ENCODE results near the gene TMEM145.

TMEM145 gene

GRCh38 chr19:42366673-42367072 is 53.6 kb downstream of the TMEM145 start:
- Histone ChIP-seq H3K4me2 (ENCODE audit: low read length, poor library complexity, severe bottlenecking) (no peak overlapping the region), H3K9ac (ENCODE audit: low read length) (no peak overlapping the region), H3K23ac (ENCODE audit: low read length in 2 of 2) (no peak overlapping the region), H2BK15ac (ENCODE audit: low read depth, poor library complexity, severe bottlenecking) (no peak overlapping the region), H4K91ac (ENCODE audit: low read length) (no peak overlapping the region), H2BK5ac (ENCODE audit: low read depth, low read length, poor library complexity, severe bottlenecking) (no peak overlapping the region), H2BK120ac (ENCODE audit: low read depth, low read length) (no peak overlapping the region), H3K4ac (ENCODE audit: low read depth in 1 of 2, low read length in 2 of 2) (no peak overlapping the region), H3K9me3 (ENCODE audit: control insufficient read depth, low read length) (peaks cover 7% of the 10 kb centered on the region), H3K18ac (ENCODE audit: low read depth in 1 of 2, low read length in 2 of 2) (no peak overlapping the region), H3K4me1 (ENCODE audit: control insufficient read depth, insufficient read depth, low read depth, low read length) (peaks cover 8% of the 10 kb centered on the region), H3K4me3 (ENCODE audit: insufficient read depth in 1 of 2, low read depth in 1 of 2, low read length in 2 of 2) (no peak overlapping the region), H3K27ac (ENCODE audit: low read length, poor library complexity, severe bottlenecking) (no peak overlapping the region), H3K27me3 (ENCODE audit: control insufficient read depth in 1 of 2, insufficient read depth in 1 of 2, low read length in 2 of 2) (no peaks in the 10 kb centered on the region), H3K14ac (ENCODE audit: low read length in 2 of 2) (no peak overlapping the region), H2BK12ac (ENCODE audit: low read length in 2 of 2) (no peak overlapping the region), H4K8ac (ENCODE audit: low read length) (no peak overlapping the region), H3K79me1 (replicated peaks; ENCODE audit: low read length, poor library complexity, severe bottlenecking) (no peaks in the 10 kb centered on the region), H3K36me3 (ENCODE audit: control insufficient read depth in 1 of 2, insufficient read depth in 2 of 2, low read depth in 1 of 2, low read length in 2 of 2) (peaks cover 36 to 58% of the 10 kb centered on the region in 2 experiments), H2AFZ (ENCODE audit: low read depth, low read length) (no peak overlapping the region), H2AK5ac (ENCODE audit: low read length, severe bottlenecking) (no peak overlapping the region)
- 100% methylated on average over 1 of the region's 1 CpG for WGBS
- no peak for DNase-seq

DNA sequence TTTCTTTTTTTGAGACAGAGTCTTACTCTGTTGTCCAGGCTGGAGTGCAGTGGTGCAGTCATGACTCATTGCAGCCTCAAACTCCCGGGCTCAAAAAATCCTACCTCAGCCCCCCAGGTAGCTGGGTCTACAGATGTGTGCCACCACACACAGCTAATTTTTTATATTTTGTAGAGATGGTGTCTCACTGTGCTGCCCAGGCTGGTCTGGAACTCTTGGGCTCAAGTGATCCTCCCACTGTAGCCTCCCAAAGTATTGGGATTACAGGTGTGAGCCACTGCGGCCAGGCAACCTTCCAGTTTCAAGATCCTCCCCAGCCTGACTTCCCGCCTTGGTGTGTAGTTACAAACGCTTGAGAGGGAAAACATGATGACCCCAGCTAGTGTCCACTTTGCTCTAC is 54.8 kb downstream of the TMEM145 start:
- H2BK5ac ChIP-seq (ENCODE audit: low read depth, low read length, poor library complexity, severe bottlenecking), result no peak overlapping the region

DNA sequence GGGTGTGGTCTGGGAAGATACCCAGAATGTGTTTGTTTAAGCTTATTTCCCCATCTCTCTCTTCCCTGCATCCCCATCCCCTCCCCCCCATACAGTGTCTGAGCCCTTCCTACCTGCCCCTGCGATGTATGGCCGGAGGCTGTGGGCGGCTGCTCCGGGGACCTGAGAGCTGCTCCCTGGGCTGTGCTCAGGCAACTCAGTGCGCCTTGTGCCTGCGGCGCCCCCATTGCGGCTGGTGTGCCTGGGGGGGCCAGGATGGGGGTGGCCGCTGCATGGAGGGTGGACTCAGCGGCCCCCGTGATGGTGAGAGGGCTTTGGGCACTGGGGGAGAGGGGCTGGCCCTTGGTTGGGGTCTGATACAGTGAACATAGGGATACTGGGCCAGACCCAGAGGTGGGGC is 55.3 kb downstream of the TMEM145 start:
- peaks cover 6% of the 10 kb centered on the region for H3K9me3 ChIP-seq (ENCODE audit: control insufficient read depth, low read length)
- H2BK120ac ChIP-seq (ENCODE audit: low read depth, low read length), result no peak overlapping the region
- H3K4me3 ChIP-seq (ENCODE audit: insufficient read depth in 1 of 2, low read depth in 1 of 2, low read length in 2 of 2), result no peak overlapping the region
- H3K79me1 ChIP-seq (replicated peaks; ENCODE audit: low read length, poor library complexity, severe bottlenecking), result no peaks in the 10 kb centered on the region
- H3K27ac ChIP-seq (ENCODE audit: low read length, poor library complexity, severe bottlenecking), result no peak overlapping the region
- no peak overlapping the region for H2AFZ ChIP-seq (ENCODE audit: low read depth, low read length)
- H2AK5ac ChIP-seq (ENCODE audit: low read length, severe bottlenecking), result no peak overlapping the region
- H3K18ac ChIP-seq (ENCODE audit: low read depth in 1 of 2, low read length in 2 of 2), result no peak overlapping the region
- H3K9ac ChIP-seq (ENCODE audit: low read length), result no peak overlapping the region
- H2BK5ac ChIP-seq (ENCODE audit: low read depth, low read length, poor library complexity, severe bottlenecking), result no peak overlapping the region
- H4K8ac ChIP-seq (ENCODE audit: low read length), result no peak overlapping the region
- H3K23ac ChIP-seq (ENCODE audit: low read length in 2 of 2), result no peak overlapping the region
- H3K36me3 ChIP-seq (ENCODE audit: control insufficient read depth in 1 of 2, insufficient read depth in 2 of 2, low read depth in 1 of 2, low read length in 2 of 2), result peaks cover 30 to 46% of the 10 kb centered on the region in 2 experiments
- no peaks in the 10 kb centered on the region for H3K27me3 ChIP-seq (ENCODE audit: control insufficient read depth in 1 of 2, insufficient read depth in 1 of 2, low read length in 2 of 2)
- no peak overlapping the region for H3K4ac ChIP-seq (ENCODE audit: low read depth in 1 of 2, low read length in 2 of 2)
- no peak overlapping the region for H2BK15ac ChIP-seq (ENCODE audit: low read depth, poor library complexity, severe bottlenecking)
- H4K91ac ChIP-seq (ENCODE audit: low read length), result no peak overlapping the region
- H3K14ac ChIP-seq (ENCODE audit: low read length in 2 of 2), result no peak overlapping the region
- 92% methylated on average over 11 of the region's 11 CpGs for WGBS
- no peak overlapping the region for H3K4me2 ChIP-seq (ENCODE audit: low read length, poor library complexity, severe bottlenecking)
- no peak overlapping the region for H2BK12ac ChIP-seq (ENCODE audit: low read length in 2 of 2)
- peaks cover 6% of the 10 kb centered on the region for H3K4me1 ChIP-seq (ENCODE audit: control insufficient read depth, insufficient read depth, low read depth, low read length)
- DNase-seq, result no peak

More for the DNA sequence above, 54.8 kb downstream of the TMEM145 start:
- Histone ChIP-seq H3K4me1 (ENCODE audit: control insufficient read depth, insufficient read depth, low read depth, low read length) (peaks cover 7% of the 10 kb centered on the region), H3K4me3 (ENCODE audit: insufficient read depth in 1 of 2, low read depth in 1 of 2, low read length in 2 of 2) (no peak overlapping the region), H4K8ac (ENCODE audit: low read length) (no peak overlapping the region), H3K4ac (ENCODE audit: low read depth in 1 of 2, low read length in 2 of 2) (no peak overlapping the region), H3K18ac (ENCODE audit: low read depth in 1 of 2, low read length in 2 of 2) (no peak overlapping the region), H3K14ac (ENCODE audit: low read length in 2 of 2) (no peak overlapping the region), H3K27ac (ENCODE audit: low read length, poor library complexity, severe bottlenecking) (no peak overlapping the region), H4K91ac (ENCODE audit: low read length) (no peak overlapping the region), H2AK5ac (ENCODE audit: low read length, severe bottlenecking) (no peak overlapping the region), H3K4me2 (ENCODE audit: low read length, poor library complexity, severe bottlenecking) (no peak overlapping the region), H3K79me1 (replicated peaks; ENCODE audit: low read length, poor library complexity, severe bottlenecking) (no peaks in the 10 kb centered on the region), H2AFZ (ENCODE audit: low read depth, low read length) (no peak overlapping the region), H3K9ac (ENCODE audit: low read length) (no peak overlapping the region), H3K27me3 (ENCODE audit: control insufficient read depth in 1 of 2, insufficient read depth in 1 of 2, low read length in 2 of 2) (no peaks in the 10 kb centered on the region), H3K9me3 (ENCODE audit: control insufficient read depth, low read length) (peaks cover 7% of the 10 kb centered on the region), H2BK12ac (ENCODE audit: low read length in 2 of 2) (no peak overlapping the region), H3K23ac (ENCODE audit: low read length in 2 of 2) (no peak overlapping the region), H3K36me3 (ENCODE audit: control insufficient read depth in 1 of 2, insufficient read depth in 2 of 2, low read depth in 1 of 2, low read length in 2 of 2) (peaks cover 34 to 50% of the 10 kb centered on the region in 2 experiments), H2BK120ac (ENCODE audit: low read depth, low read length) (no peak overlapping the region), H2BK15ac (ENCODE audit: low read depth, poor library complexity, severe bottlenecking) (no peak overlapping the region)
- 95% methylated on average over 4 of the region's 4 CpGs for WGBS
- no peak for DNase-seq

- Histone ChIP-seq H3K4me3 (ENCODE audit: insufficient read depth in 1 of 2, low read depth in 1 of 2, low read length in 2 of 2) (no peak overlapping the region), H3K27me3 (ENCODE audit: control insufficient read depth in 1 of 2, insufficient read depth in 1 of 2, low read length in 2 of 2) (no peaks in the 10 kb centered on the region), H4K91ac (ENCODE audit: low read length) (no peak overlapping the region), H4K8ac (ENCODE audit: low read length) (no peak overlapping the region), H3K4ac (ENCODE audit: low read depth in 1 of 2, low read length in 2 of 2) (no peak overlapping the region), H3K36me3 (ENCODE audit: control insufficient read depth in 1 of 2, insufficient read depth in 2 of 2, low read depth in 1 of 2, low read length in 2 of 2) (peaks cover 26 to 44% of the 10 kb centered on the region in 2 experiments), H2BK120ac (ENCODE audit: low read depth, low read length) (no peak overlapping the region), H3K14ac (ENCODE audit: low read length in 2 of 2) (no peak overlapping the region), H3K9me3 (ENCODE audit: control insufficient read depth, low read length) (peaks cover 2% of the 10 kb centered on the region), H3K4me1 (ENCODE audit: control insufficient read depth, insufficient read depth, low read depth, low read length) (peaks cover 6% of the 10 kb centered on the region), H3K18ac (ENCODE audit: low read depth in 1 of 2, low read length in 2 of 2) (no peak overlapping the region), H2AFZ (ENCODE audit: low read depth, low read length) (no peak overlapping the region), H2BK15ac (ENCODE audit: low read depth, poor library complexity, severe bottlenecking) (no peak overlapping the region), H3K4me2 (ENCODE audit: low read length, poor library complexity, severe bottlenecking) (no peak overlapping the region), H2BK5ac (ENCODE audit: low read depth, low read length, poor library complexity, severe bottlenecking) (no peak overlapping the region), H3K79me1 (replicated peaks; ENCODE audit: low read length, poor library complexity, severe bottlenecking) (no peaks in the 10 kb centered on the region), H2BK12ac (ENCODE audit: low read length in 2 of 2) (no peak overlapping the region), H3K9ac (ENCODE audit: low read length) (no peak overlapping the region), H3K27ac (ENCODE audit: low read length, poor library complexity, severe bottlenecking) (no peak overlapping the region), H3K23ac (ENCODE audit: low read length in 2 of 2) (no peak overlapping the region), H2AK5ac (ENCODE audit: low read length, severe bottlenecking) (no peak overlapping the region)
- DNase-seq, result no peak
- 93% methylated on average over 15 of the region's 15 CpGs for WGBS
Measured at GRCh38 chr19:42368765-42369164, 55.7 kb downstream of the TMEM145 start.
